GM12864 (cell line): ENCODE data around the gene PRKAR1B.

ENCODE experiments used
- DNase-seq: peaks from one replicate; pipeline ENCODE4 v3.0.0-alpha.2; 2011; ENCODE audit warnings: low read depth
- H3K4me3 ChIP-seq: 2 replicates; pipeline ENCODE4 v1.5.1; 2011; ENCODE audit warnings: mild to moderate bottlenecking, low read depth, low read length, control low read depth
- CTCF ChIP-seq: IDR thresholded peaks from 2 replicates; pipeline ENCODE4 v1.5.1; 2011; ENCODE audit warnings: low read depth, mild to moderate bottlenecking, moderate library complexity, low read length, control low read depth, inconsistent platforms; ENCODE audit errors: missing control alignments

Gene PRKAR1B

GRCh38 chr7:519484-520390 lies 207.3 kb downstream of the PRKAR1B start, which contains the start of gene PDGFA:
Gene PDGFA (minus strand): TSS chr7:519846. CDS start chr7:519001, 845 bp downstream.
- peak; percentile 10 for TF ChIP-seq CTCF
- no peak for DNase-seq
- H3K4me3 ChIP-seq = peak within 1 kb of the TSS; percentile 56

DNA sequence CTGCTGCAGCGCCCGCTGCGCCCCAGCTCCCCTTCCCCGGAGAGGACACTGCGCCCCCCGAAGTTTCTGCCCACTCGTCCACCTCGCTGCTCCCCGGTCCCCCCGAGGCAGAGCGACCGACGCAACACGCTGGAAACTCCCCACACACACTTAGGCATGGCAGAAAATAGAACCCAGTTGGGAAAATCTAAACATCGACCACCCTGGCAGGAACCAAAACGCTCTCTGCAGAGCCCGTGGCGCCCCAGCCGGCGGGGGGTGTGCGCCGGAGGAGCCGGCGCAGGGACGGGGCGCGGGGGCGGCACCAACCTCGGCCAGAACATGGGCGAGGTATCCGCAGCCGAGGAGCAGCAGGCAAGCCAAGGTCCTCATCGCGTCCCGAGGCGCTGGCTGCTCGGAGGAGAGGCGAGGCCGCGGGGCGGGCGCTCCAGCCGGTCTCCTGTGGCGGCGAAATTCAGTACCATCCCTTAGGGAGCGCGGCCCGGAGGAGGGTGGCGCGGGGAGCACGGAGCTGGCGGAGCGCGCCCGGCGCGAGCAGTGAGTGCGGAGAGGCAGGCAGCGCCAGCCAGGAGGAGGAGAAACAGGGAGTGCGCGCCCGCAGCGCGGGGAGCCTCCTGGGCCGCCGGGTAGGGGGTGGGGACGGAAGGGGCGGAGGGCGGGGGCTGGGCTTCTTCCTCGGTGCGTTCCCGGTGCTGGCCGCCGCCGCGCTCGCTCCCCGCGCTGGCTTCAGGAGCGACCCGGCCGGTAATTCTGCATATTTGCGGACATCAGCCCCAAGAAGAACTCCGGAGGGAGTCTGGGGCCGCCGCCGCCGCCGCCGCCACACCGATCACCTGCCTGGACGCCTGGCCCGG lies 208.2 kb downstream of the PRKAR1B start:
- no peak for DNase-seq

GRCh38 chr7:517774-518629 lies 209.1 kb downstream of the PRKAR1B start:
- H3K4me3 ChIP-seq = peak overlapping the region; percentile 56

More for the DNA sequence above, 208.2 kb downstream of the PRKAR1B start:
- H3K4me3 ChIP-seq = peak overlapping the region; percentile 56
- no peak for TF ChIP-seq CTCF

DNA sequence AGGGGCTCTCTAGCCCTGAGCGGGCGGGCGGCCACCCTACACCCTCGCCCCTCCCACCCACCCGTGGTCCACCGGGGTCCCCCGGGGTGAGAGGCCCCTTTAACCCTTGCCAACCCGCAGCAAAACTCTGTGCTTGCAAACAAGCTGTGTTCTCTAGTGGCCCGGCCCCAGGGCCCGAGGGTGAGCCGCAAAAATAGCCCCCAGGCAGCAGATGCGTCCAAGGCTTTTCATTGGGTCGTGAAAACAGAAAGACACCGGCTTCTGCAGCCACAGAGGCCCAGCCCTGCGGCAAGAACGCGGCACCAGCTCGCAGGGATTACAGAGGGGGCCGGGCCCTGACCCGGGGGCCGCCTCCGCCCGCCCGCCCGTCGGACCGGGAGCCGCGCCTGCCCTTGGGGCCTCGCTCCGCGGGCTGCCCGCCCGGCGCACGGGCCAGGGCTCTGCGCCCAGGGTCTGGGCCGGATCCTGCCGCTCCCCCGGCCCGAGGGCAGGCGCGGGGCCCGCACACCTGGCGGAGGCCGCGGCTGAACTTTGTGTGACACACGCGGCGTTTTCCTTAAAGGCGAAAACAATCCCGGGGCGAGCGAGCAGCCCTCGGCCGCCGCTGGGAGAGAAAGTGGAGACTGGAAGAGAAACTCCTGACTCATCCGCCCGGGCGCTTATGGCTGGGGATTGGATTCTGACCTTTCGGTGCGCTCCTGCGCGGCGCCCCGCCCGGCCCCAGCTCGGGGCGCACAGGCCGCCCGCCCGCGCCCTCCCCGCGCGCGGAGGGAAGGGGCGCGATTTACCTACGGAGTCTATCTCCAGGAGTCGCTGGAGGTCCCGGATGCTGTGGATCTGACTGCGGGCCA lies 210.2 kb downstream of the PRKAR1B start:
- TF ChIP-seq CTCF = no peak
- no peak for DNase-seq
- H3K4me3 ChIP-seq = no peak overlapping the region

More at GRCh38 chr7:517774-518629, 209.1 kb downstream of the PRKAR1B start:
- no peak for DNase-seq
- no peak for TF ChIP-seq CTCF

DNA sequence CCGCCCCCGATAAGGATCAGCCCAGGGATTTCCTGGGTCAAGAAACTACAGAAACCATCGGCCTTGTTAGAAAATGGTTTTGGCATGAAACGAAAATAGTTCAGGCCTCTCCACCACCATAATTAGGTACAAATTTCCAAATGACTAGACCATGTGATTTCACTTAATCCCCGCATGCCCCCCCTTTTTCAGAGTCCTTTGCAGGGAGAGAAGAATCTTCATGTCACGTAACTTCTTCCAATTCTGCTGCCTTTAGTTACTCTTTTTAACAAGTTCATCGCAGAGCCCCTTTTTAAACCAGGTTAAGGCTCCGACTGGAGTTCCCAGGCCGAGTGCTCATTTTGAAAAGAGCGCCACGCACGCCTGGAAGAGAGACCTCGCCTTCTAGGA lies 210.9 kb downstream of the PRKAR1B start:
- no peak for TF ChIP-seq CTCF
- no peak overlapping the region for H3K4me3 ChIP-seq
- no peak for DNase-seq
